Fibroblast of lung (primary cell): Measurements from ENCODE around the gene RRP36. TPM values are rescaled to one million over a fixed set of nuclear protein-coding genes. Genes with fewer than 3 reads are reported as not detected.
A peak's percentile ranks its signal among the peaks of the same experiment; 100 is the strongest.

Experiments
- DNase-seq, 2 donors: peaks; one replicate each; pipeline versions ENCODE4 v3.0.0 to v3.0.0-alpha.2; 2010; ENCODE audit warnings: low read depth in 2 of 2
- H2AFZ ChIP-seq: 2 replicates; pipeline ENCODE4 v1.5.1; 2012; ENCODE audit warnings: low read length, control low read depth, inconsistent platforms
- H3K27ac ChIP-seq: 2 replicates; pipeline ENCODE4 v1.5.1; 2011; ENCODE audit warnings: low read length, control low read depth; ENCODE audit not compliant: insufficient read depth
- H3K27me3 ChIP-seq: 2 replicates; pipeline ENCODE4 v1.5.1; 2011; ENCODE audit warnings: mild to moderate bottlenecking, low read length; ENCODE audit not compliant: control insufficient read depth, insufficient read depth
- H3K36me3 ChIP-seq: 2 replicates; pipeline ENCODE4 v1.5.1; 2011; ENCODE audit warnings: low read length; ENCODE audit not compliant: control insufficient read depth, insufficient read depth
- H3K4me1 ChIP-seq: 2 replicates; pipeline ENCODE4 v1.5.1; 2011; ENCODE audit warnings: low read length; ENCODE audit not compliant: control insufficient read depth, insufficient read depth; ENCODE audit errors: extremely low read depth
- H3K4me2 ChIP-seq: 2 replicates; pipeline ENCODE4 v1.5.1; 2011; ENCODE audit warnings: low read length, control low read depth; ENCODE audit not compliant: insufficient read depth; ENCODE audit errors: extremely low read depth
- H3K4me3 ChIP-seq, 4 experiments: fragments of 200-600 bp in 1 of 4; sonication (generic) in 1 of 4; replicated peaks in 1 of 4; 2 replicates each; pipeline ENCODE4 v1.5.1; 2011 to 2016; ENCODE audit warnings: low read length in 4 of 4, low read depth in 3 of 4, mild to moderate bottlenecking in 3 of 4, control low read depth in 2 of 4, inconsistent platforms in 1 of 4, mixed read lengths in 1 of 4; ENCODE audit not compliant: insufficient read depth in 1 of 4; ENCODE audit errors: control extremely low read depth in 1 of 4
- H3K79me2 ChIP-seq: 2 replicates; pipeline ENCODE4 v1.5.1; 2012; ENCODE audit warnings: mild to moderate bottlenecking, low read length, inconsistent platforms; ENCODE audit not compliant: control insufficient read depth, insufficient read depth
- H3K9ac ChIP-seq: 2 replicates; pipeline ENCODE4 v1.5.1; 2011; ENCODE audit warnings: mild to moderate bottlenecking, low read length, control low read depth; ENCODE audit not compliant: insufficient read depth
- H3K9me3 ChIP-seq: 2 replicates; pipeline ENCODE4 v1.5.1; 2012; ENCODE audit warnings: low read depth, low read length; ENCODE audit not compliant: control insufficient read depth, insufficient read depth
- H4K20me1 ChIP-seq: 2 replicates; pipeline ENCODE4 v1.5.1; 2011; ENCODE audit warnings: low read length; ENCODE audit not compliant: control insufficient read depth, insufficient read depth; ENCODE audit errors: extremely low read depth
- CTCF ChIP-seq, 2 donors: IDR thresholded peaks in 1 of 2; conservative IDR thresholded peaks in 1 of 2; 1 replicate in 1 of 2; 2 replicates in 1 of 2; pipeline ENCODE4 v1.5.1; 2011 to 2012; ENCODE audit warnings: low read length in 2 of 2, control low read depth in 1 of 2, inconsistent platforms in 1 of 2, low read depth in 1 of 2, mild to moderate bottlenecking in 1 of 2
- EZH2 ChIP-seq: IDR thresholded peaks from 2 replicates; pipeline ENCODE4 v1.5.1; 2012; ENCODE audit warnings: low read length, control low read depth, mild to moderate bottlenecking; ENCODE audit errors: missing control alignments
- polyA plus RNA-seq, 2 donors: library from polyadenylated mRNA; depleted of rRNA in 1 of 2; stranded (reverse) in 1 of 2; unstranded in 1 of 2; fragments of >200 nt; gene quantifications; 2 replicates each; pipeline ENCODE4 v1.2.1, GENCODE V29; 2011 to 2012; ENCODE audit warnings: missing spikeins in 1 of 2
- total RNA-seq: library from RNA; depleted of rRNA; stranded (reverse); fragments of >200 nt; gene quantifications from 2 replicates; pipeline ENCODE4 v1.2.1, GENCODE V29; 2014

Gene RRP36
- total and polyA plus RNA-seq, 2 donors (not counting 1 experiment from before 2014, with no cell fraction given): 73.0 to 88.0 TPM

GRCh38 chr6:43019152-43019551, 2.3 kb upstream of the RRP36 start:
- no peak for DNase-seq
- TF ChIP-seq EZH2 (no peak), CTCF (conservative IDR thresholded peaks at IDR 0.05 in 1 of 2, IDR thresholded peaks at IDR 0.05 in 1 of 2; ENCODE audit: low read depth in 1 of 2, low read length in 2 of 2) (no peak)
- Histone ChIP-seq H3K9me3 (no peaks in the 10 kb centered on the region), H3K36me3 (peaks cover 26% of the 10 kb centered on the region), H3K4me3 (no peak overlapping the region), H3K4me2 (no peak overlapping the region), H3K9ac (no peak overlapping the region), H4K20me1 (no peaks in the 10 kb centered on the region), H3K27ac (no peak overlapping the region), H3K27me3 (no peaks in the 10 kb centered on the region), H2AFZ (no peak overlapping the region), H3K4me1 (peaks cover 20% of the 10 kb centered on the region), H3K79me2 (peaks cover 58% of the 10 kb centered on the region)

GRCh38 chr6:43020052-43020705, 1.2 kb upstream of the RRP36 start:
- Histone ChIP-seq H3K4me3 (no peak overlapping the region), H2AFZ (no peak overlapping the region), H3K36me3 (peaks cover 32% of the 10 kb centered on the region), H3K4me2 (no peak overlapping the region), H3K27me3 (no peaks in the 10 kb centered on the region), H4K20me1 (no peaks in the 10 kb centered on the region), H3K79me2 (peaks cover 57% of the 10 kb centered on the region), H3K4me1 (peaks cover 17% of the 10 kb centered on the region), H3K27ac (peak overlapping the region; percentile 77), H3K9me3 (no peaks in the 10 kb centered on the region), H3K9ac (no peak overlapping the region)
- TF ChIP-seq EZH2: no peak
- TF ChIP-seq CTCF (conservative IDR thresholded peaks at IDR 0.05 in 1 of 2, IDR thresholded peaks at IDR 0.05 in 1 of 2; ENCODE audit: low read depth in 1 of 2, low read length in 2 of 2): no peak
- no peak for DNase-seq

GRCh38 chr6:43020847-43021246, 576 bp upstream of the RRP36 start:
- Histone ChIP-seq H4K20me1 (no peaks in the 10 kb centered on the region), H3K9ac (no peak overlapping the region), H2AFZ (no peak overlapping the region), H3K79me2 (peaks cover 51% of the 10 kb centered on the region), H3K27ac (peak overlapping the region; percentile 77), H3K4me1 (peaks cover 15% of the 10 kb centered on the region), H3K27me3 (no peaks in the 10 kb centered on the region), H3K36me3 (peaks cover 36% of the 10 kb centered on the region), H3K9me3 (no peaks in the 10 kb centered on the region), H3K4me2 (peak overlapping the region; percentile 58), H3K4me3 (peak overlapping the region; percentile 10 to 95 (median 40))
- TF ChIP-seq CTCF (conservative IDR thresholded peaks at IDR 0.05 in 1 of 2, IDR thresholded peaks at IDR 0.05 in 1 of 2; ENCODE audit: low read depth in 1 of 2, low read length in 2 of 2) (no peak), EZH2 (no peak)
- DNase-seq: peak; percentile 9 to 31
